Neural progenitor cell (in vitro differentiated cells): ENCODE results near the gene TOMM40L. TPM values are rescaled to one million over a fixed set of nuclear protein-coding genes. Genes with fewer than 3 reads are reported as not detected.

ENCODE experiments used
- DNase-seq: peaks from one replicate; pipeline ENCODE4 v3.0.0-alpha.2; 2016; ENCODE audit warnings: low spot score
- H2AFZ ChIP-seq: fragments of 200-600 bp; sonication (generic); replicated peaks from 2 replicates; pipeline ENCODE4 v1.6.1; 2016; ENCODE audit warnings: antibody characterized with exemption
- H3F3A ChIP-seq: fragments of 200-600 bp; sonication (generic); 2 replicates; pipeline ENCODE4 v1.6.1; 2016; ENCODE audit warnings: antibody characterized with exemption, low read depth
- H3K27ac ChIP-seq: fragments of 200-600 bp; sonication (generic); 2 replicates; pipeline ENCODE4 v1.5.1; 2016; ENCODE audit warnings: mild to moderate bottlenecking
- H3K27me3 ChIP-seq: fragments of 200-600 bp; sonication (generic); 2 replicates; pipeline ENCODE4 v1.6.1; 2016; ENCODE audit warnings: mild to moderate bottlenecking, moderate library complexity
- H3K36me3 ChIP-seq: fragments of 200-600 bp; sonication (generic); 2 replicates; pipeline ENCODE4 v1.5.1; 2016
- H3K4me1 ChIP-seq: fragments of 200-600 bp; sonication (generic); 2 replicates; pipeline ENCODE4 v1.6.1; 2016; ENCODE audit warnings: mixed run types
- H3K4me2 ChIP-seq: fragments of 200-600 bp; sonication (generic); 2 replicates; pipeline ENCODE4 v1.6.1; 2016
- H3K4me3 ChIP-seq: fragments of 200-600 bp; sonication (generic); 2 replicates; pipeline ENCODE4 v1.5.1; 2016
- H3K79me2 ChIP-seq: fragments of 200-600 bp; sonication (generic); 2 replicates; pipeline ENCODE4 v1.6.1; 2016; ENCODE audit warnings: low read depth
- H3K9ac ChIP-seq: fragments of 200-600 bp; sonication (generic); 2 replicates; pipeline ENCODE4 v1.6.1; 2016
- H3K9me3 ChIP-seq: fragments of 200-600 bp; sonication (generic); 2 replicates; pipeline ENCODE4 v1.5.1; 2016; ENCODE audit warnings: low read depth
- H4K20me1 ChIP-seq: fragments of 200-600 bp; sonication (generic); 2 replicates; pipeline ENCODE4 v1.6.1; 2016; ENCODE audit warnings: low read depth
- H3K27ac Mint-ChIP-seq: 3 replicates; pipeline ENCODE4 v1.8.0; 2021; ENCODE audit warnings: mixed read lengths
- H3K27me3 Mint-ChIP-seq: 2 replicates; pipeline ENCODE4 v1.8.0; 2022; ENCODE audit warnings: low read depth, mild to moderate bottlenecking, inconsistent platforms, moderate library complexity, mixed read lengths; ENCODE audit not compliant: insufficient read depth
- H3K36me3 Mint-ChIP-seq: 3 replicates; pipeline ENCODE4 v1.8.0; 2021; ENCODE audit warnings: mixed read lengths
- H3K4me1 Mint-ChIP-seq: 3 replicates; pipeline ENCODE4 v1.8.0; 2021; ENCODE audit warnings: mixed read lengths
- H3K4me3 Mint-ChIP-seq: 3 replicates; pipeline ENCODE4 v1.8.0; 2021; ENCODE audit warnings: mild to moderate bottlenecking, moderate library complexity, mixed read lengths
- H3K9me3 Mint-ChIP-seq: 3 replicates; pipeline ENCODE4 v1.8.0; 2020; ENCODE audit warnings: mixed read lengths
- EZH2 ChIP-seq: fragments of 200-600 bp; sonication (generic); IDR thresholded peaks from 2 replicates; pipeline ENCODE4 v1.6.1; 2017; ENCODE audit warnings: antibody characterized with exemption, mild to moderate bottlenecking, moderate library complexity
- EZH2phosphoT487 ChIP-seq: fragments of 200-600 bp; sonication (generic); IDR thresholded peaks from 2 replicates; pipeline ENCODE4 v1.6.1; 2017; ENCODE audit warnings: antibody characterized with exemption
- total RNA-seq: library from RNA; depleted of rRNA; stranded (reverse); fragments of >200 nt; gene quantifications from 2 replicates; pipeline ENCODE4 v1.2.3, GENCODE V29; 2015; ENCODE audit warnings: low replicate concordance
- TF ChIP-seq, protein P1 (sequence below): fragments of 200-600 bp; sonication (generic); IDR thresholded peaks from 2 replicates; pipeline ENCODE4 v1.5.1; 2017; ENCODE audit warnings: antibody characterized with exemption, mild to moderate bottlenecking

The TOMM40L gene
- total RNA-seq, 1 donor from 2014 or later: 7.2 TPM

DNA sequence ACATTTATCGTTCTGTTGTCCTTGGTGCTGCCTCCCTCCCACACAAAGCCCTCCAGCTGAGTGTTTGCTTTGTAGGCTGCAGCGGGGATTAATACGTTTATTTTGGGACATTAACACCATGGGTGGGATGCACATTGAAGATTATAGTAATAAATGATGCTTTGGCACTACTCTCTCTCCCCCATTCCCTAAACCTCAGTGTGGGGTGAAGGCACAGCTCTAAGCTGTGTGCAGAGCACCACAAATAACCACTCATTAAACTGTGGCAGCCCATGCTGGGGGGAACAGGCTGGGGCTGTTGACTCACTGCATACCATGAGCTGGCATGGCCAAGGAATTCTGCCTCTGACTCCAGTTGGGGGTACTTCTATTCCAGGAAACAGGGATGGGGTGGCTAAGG lies 40.3 kb downstream of the TOMM40L start:
- H4K20me1 ChIP-seq: no peaks in the 10 kb centered on the region
- H3K4me3 ChIP-seq: no peak overlapping the region
- H3K27ac ChIP-seq: no peak overlapping the region
- H3K79me2 ChIP-seq: no peaks in the 10 kb centered on the region
- H3F3A ChIP-seq: peaks cover 9% of the 10 kb centered on the region
- peaks cover 7% of the 10 kb centered on the region for H3K27me3 ChIP-seq
- Mint-ChIP-seq H3K27me3 (peaks cover 6% of the 10 kb centered on the region), H3K4me3 (no peak overlapping the region), H3K4me1 (peaks cover 20% of the 10 kb centered on the region), H3K36me3 (no peaks in the 10 kb centered on the region), H3K9me3 (no peaks in the 10 kb centered on the region), H3K27ac (no peak overlapping the region)
- DNase-seq: no peak
- no peak overlapping the region for H3K9ac ChIP-seq
- H3K4me2 ChIP-seq: no peak overlapping the region
- H3K4me1 ChIP-seq: peaks cover 2% of the 10 kb centered on the region
- no peaks in the 10 kb centered on the region for H3K9me3 ChIP-seq
- H2AFZ ChIP-seq: no peak overlapping the region
- TF ChIP-seq, protein P1, sequence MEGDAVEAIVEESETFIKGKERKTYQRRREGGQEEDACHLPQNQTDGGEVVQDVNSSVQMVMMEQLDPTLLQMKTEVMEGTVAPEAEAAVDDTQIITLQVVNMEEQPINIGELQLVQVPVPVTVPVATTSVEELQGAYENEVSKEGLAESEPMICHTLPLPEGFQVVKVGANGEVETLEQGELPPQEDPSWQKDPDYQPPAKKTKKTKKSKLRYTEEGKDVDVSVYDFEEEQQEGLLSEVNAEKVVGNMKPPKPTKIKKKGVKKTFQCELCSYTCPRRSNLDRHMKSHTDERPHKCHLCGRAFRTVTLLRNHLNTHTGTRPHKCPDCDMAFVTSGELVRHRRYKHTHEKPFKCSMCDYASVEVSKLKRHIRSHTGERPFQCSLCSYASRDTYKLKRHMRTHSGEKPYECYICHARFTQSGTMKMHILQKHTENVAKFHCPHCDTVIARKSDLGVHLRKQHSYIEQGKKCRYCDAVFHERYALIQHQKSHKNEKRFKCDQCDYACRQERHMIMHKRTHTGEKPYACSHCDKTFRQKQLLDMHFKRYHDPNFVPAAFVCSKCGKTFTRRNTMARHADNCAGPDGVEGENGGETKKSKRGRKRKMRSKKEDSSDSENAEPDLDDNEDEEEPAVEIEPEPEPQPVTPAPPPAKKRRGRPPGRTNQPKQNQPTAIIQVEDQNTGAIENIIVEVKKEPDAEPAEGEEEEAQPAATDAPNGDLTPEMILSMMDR: no peak
- no peak for TF ChIP-seq EZH2phosphoT487
- no peak for TF ChIP-seq EZH2
- H3K36me3 ChIP-seq: no peaks in the 10 kb centered on the region

- Histone ChIP-seq H3K4me3 (no peak overlapping the region), H3K36me3 (no peaks in the 10 kb centered on the region), H3K9me3 (no peaks in the 10 kb centered on the region), H3K27ac (no peak overlapping the region), H3K4me1 (no peaks in the 10 kb centered on the region), H3K4me2 (peak overlapping the region; percentile 31), H3K27me3 (peaks cover 1% of the 10 kb centered on the region), H3K9ac (no peak overlapping the region), H2AFZ (peak overlapping the region; percentile 28), H3K79me2 (no peaks in the 10 kb centered on the region), H4K20me1 (no peaks in the 10 kb centered on the region), H3F3A (peaks cover 9% of the 10 kb centered on the region)
- H3K27ac Mint-ChIP-seq: peak overlapping the region; percentile 57
- DNase-seq: no peak
- no peaks in the 10 kb centered on the region for H3K36me3 Mint-ChIP-seq
- H3K4me1 Mint-ChIP-seq: peaks cover 14% of the 10 kb centered on the region
- peaks cover 2% of the 10 kb centered on the region for H3K27me3 Mint-ChIP-seq
- TF ChIP-seq, protein P1: no peak
- TF ChIP-seq EZH2 (no peak), EZH2phosphoT487 (no peak)
- H3K4me3 Mint-ChIP-seq: no peak overlapping the region
- no peaks in the 10 kb centered on the region for H3K9me3 Mint-ChIP-seq
These were observed 41.0 kb downstream of the TOMM40L start for GRCh38 chr1:161266836-161267235.

GRCh38 chr1:161267321-161267720 lies 41.5 kb downstream of the TOMM40L start:
- Mint-ChIP-seq H3K27ac (no peak overlapping the region), H3K9me3 (no peaks in the 10 kb centered on the region), H3K27me3 (no peaks in the 10 kb centered on the region), H3K4me3 (no peak overlapping the region), H3K4me1 (peaks cover 13% of the 10 kb centered on the region), H3K36me3 (no peaks in the 10 kb centered on the region)
- Histone ChIP-seq H4K20me1 (no peaks in the 10 kb centered on the region), H3K79me2 (no peaks in the 10 kb centered on the region), H3K9ac (no peak overlapping the region), H3K27me3 (no peaks in the 10 kb centered on the region), H3K4me2 (no peak overlapping the region), H3K27ac (no peak overlapping the region), H3K36me3 (no peaks in the 10 kb centered on the region), H3K9me3 (no peaks in the 10 kb centered on the region), H3F3A (peaks cover 9% of the 10 kb centered on the region), H2AFZ (peak overlapping the region; percentile 28), H3K4me3 (no peak overlapping the region), H3K4me1 (no peaks in the 10 kb centered on the region)
- DNase-seq: no peak
- TF ChIP-seq EZH2 (no peak), EZH2phosphoT487 (no peak)
- TF ChIP-seq, protein P1: no peak
